ENCODE measurements around the gene BBC3. TPM values are rescaled to one million over a fixed set of nuclear protein-coding genes. Genes with fewer than 3 reads are reported as not detected.

BBC3 gene
- total and polyA plus RNA-seq, 4 donors, result 4.1 to 22.0 (median 14.8) TPM

DNA sequence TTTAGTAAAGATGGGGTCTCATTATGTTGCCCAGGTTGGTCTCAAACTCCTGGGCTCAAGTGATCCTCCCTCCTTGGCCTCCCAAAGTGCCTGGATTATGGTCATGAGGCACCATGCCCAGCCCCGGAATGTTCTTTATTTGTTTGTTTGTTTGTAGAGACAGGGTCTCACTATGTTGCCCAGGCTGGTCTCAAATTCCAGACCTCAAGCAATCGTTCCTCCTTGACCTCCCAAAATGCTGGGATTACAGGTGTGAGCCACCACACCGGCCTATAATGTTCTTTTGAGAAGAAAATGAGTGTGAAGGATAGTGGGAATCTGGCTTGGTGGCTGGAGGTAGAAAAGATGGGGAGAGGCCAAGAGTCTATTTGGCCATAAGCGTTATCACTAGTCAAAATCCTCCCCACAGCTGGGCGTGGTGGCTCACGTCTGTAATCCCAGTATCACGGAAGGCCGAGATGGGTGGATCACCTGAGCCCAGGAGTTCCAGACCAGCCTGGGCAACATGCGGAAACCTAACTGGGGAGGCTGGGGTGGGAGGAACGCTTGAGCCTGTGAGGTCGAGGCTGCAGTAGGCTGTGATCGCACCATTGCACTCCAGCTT, 5.2 kb upstream of the BBC3 start:
- Histone ChIP-seq H3K9ac (ENCODE audit: insufficient read depth in 1 of 2, low read length in 2 of 2) (no peak overlapping the region), H3K27ac (ENCODE audit: low read depth in 1 of 2, low read length in 1 of 2) (no peak overlapping the region), H3K4me3 (no peak overlapping the region), H3K4me1 (ENCODE audit: control insufficient read depth in 5 of 5, insufficient read depth in 5 of 5, low read length in 5 of 5) (peaks cover 0 to 9% (median 3%) of the 10 kb centered on the region in 5 donors), H3K9me3 (ENCODE audit: control insufficient read depth in 4 of 4, insufficient read depth in 3 of 4, low read length in 3 of 4) (no peaks in the 10 kb centered on the region), H3K27me3 (ENCODE audit: control insufficient read depth in 3 of 3, insufficient read depth in 3 of 3, low read length in 2 of 3) (peaks cover 0 to 22% (median 14%) of the 10 kb centered on the region in 3 donors), H3K36me3 (ENCODE audit: control insufficient read depth in 4 of 4, insufficient read depth in 4 of 4, low read length in 4 of 4) (no peaks in the 10 kb centered on the region)
- TF ChIP-seq, protein P1, sequence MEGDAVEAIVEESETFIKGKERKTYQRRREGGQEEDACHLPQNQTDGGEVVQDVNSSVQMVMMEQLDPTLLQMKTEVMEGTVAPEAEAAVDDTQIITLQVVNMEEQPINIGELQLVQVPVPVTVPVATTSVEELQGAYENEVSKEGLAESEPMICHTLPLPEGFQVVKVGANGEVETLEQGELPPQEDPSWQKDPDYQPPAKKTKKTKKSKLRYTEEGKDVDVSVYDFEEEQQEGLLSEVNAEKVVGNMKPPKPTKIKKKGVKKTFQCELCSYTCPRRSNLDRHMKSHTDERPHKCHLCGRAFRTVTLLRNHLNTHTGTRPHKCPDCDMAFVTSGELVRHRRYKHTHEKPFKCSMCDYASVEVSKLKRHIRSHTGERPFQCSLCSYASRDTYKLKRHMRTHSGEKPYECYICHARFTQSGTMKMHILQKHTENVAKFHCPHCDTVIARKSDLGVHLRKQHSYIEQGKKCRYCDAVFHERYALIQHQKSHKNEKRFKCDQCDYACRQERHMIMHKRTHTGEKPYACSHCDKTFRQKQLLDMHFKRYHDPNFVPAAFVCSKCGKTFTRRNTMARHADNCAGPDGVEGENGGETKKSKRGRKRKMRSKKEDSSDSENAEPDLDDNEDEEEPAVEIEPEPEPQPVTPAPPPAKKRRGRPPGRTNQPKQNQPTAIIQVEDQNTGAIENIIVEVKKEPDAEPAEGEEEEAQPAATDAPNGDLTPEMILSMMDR (IDR thresholded peaks at IDR 0.05; ENCODE audit: control extremely low read depth, extremely low read depth), result no peak
- ATAC-seq (ENCODE audit: insufficient read depth, low FRiP score), result no peak
- WGBS, 2 donors, result 92 to 94% methylated on average over 12 of the region's 12 CpGs
- no peak for DNase-seq

DNA sequence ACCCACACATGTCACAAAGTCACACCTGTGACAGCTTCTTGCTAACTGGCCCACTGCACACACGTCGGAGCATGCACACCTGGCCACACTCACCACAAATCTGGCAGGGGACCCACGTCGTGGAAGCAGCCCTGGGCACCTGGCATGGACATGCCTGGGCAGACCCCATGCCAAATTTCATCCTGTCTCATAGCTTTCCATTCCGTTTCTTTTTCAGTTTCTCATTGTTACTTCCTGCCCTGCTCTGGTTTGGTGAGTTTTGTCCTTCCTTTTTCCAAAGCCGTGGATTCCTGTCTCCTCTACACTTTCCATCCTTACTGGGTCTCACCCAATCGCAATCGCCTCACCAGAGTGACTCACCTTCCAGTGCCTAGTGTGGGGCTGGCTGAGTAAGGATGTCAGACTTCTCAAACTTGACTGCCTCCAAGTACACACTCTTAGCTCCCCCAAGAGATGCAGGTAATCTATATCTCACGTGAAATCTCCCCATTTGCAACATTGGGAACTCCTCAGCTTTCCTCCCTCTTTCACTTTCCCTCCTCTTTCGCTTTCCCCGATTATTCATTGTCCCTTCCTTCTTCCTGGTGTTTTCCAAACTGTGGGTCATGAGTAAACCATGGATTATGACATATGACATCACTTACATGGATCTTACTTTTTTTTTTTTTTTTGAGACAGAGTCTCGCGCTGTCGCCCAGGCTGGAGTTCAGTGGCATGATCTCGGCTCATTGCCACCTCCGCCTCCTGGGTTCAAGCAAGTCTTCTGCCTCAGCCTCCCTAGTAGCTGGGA, 1.6 kb upstream of the BBC3 start:
- H3K9ac ChIP-seq (ENCODE audit: insufficient read depth in 1 of 2, low read length in 2 of 2), result no peak overlapping the region
- peaks cover 0 to 19% (median 13%) of the 10 kb centered on the region in 3 donors for H3K27me3 ChIP-seq (ENCODE audit: control insufficient read depth in 3 of 3, insufficient read depth in 3 of 3, low read length in 2 of 3)
- H3K4me1 ChIP-seq (ENCODE audit: control insufficient read depth in 5 of 5, insufficient read depth in 5 of 5, low read length in 5 of 5), result peaks cover 0 to 15% (median 8%) of the 10 kb centered on the region in 5 donors
- H3K27ac ChIP-seq (ENCODE audit: low read depth in 1 of 2, low read length in 1 of 2), result peak overlapping the region in 1 of 2 donors; percentile 43
- 47 to 54% methylated on average over 16 of the region's 16 CpGs for WGBS, 2 donors
- H3K9me3 ChIP-seq (ENCODE audit: control insufficient read depth in 4 of 4, insufficient read depth in 3 of 4, low read length in 3 of 4), result no peaks in the 10 kb centered on the region
- no peak for DNase-seq
- no peak overlapping the region for H3K4me3 ChIP-seq
- TF ChIP-seq, protein P1 (IDR thresholded peaks at IDR 0.05; ENCODE audit: control extremely low read depth, extremely low read depth), result no peak
- no peak for ATAC-seq (ENCODE audit: insufficient read depth, low FRiP score)
- H3K36me3 ChIP-seq (ENCODE audit: control insufficient read depth in 4 of 4, insufficient read depth in 4 of 4, low read length in 4 of 4), result no peaks in the 10 kb centered on the region

DNA sequence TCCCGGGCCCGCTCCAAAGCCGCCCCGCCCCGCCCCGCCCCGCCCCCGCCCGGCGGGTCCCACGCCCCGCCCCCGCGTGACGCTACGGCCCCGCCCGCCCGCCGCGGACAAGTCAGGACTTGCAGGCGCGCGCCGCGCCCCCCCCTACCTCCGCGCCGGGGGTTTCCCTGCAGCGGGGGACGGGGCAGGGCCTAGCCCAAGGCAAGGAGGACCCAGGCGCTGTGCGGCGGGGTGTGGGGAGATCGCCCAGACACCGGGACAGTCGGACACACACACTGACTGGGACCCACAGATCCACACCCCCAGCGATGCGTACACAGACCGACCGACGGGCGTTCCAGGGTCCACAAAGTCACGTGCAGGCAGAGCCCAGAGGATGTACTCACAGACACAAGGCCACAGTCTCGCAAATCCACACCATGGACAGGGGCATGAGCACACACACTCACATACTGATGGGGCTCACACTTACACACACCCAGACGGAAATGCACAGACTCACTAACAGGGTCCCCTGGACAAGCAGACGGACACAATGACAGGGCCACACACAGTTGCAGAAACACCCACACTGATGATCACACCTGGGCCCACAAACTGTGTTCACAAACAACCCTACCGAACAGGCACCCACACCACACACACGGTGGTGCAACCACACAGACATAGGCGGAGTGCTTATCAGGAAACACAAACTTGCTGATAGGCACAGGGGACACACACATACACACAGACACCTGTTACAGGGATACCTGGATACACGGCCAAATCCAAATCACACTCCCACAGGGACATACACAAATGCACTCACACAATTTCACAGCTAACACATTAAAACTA, 436 bp upstream of the BBC3 start:
- Histone ChIP-seq H3K27ac (ENCODE audit: low read depth in 1 of 2, low read length in 1 of 2) (peak overlapping the region in 1 of 2 donors; percentile 76), H3K27me3 (ENCODE audit: control insufficient read depth in 3 of 3, insufficient read depth in 3 of 3, low read length in 2 of 3) (peaks cover 0 to 22% (median 13%) of the 10 kb centered on the region in 3 donors), H3K9ac (ENCODE audit: insufficient read depth in 1 of 2, low read length in 2 of 2) (peak overlapping the region in 1 of 2 donors; percentile 83), H3K4me3 (peak overlapping the region; percentile 81), H3K4me1 (ENCODE audit: control insufficient read depth in 5 of 5, insufficient read depth in 5 of 5, low read length in 5 of 5) (peaks cover 0 to 25% (median 11%) of the 10 kb centered on the region in 5 donors), H3K36me3 (ENCODE audit: control insufficient read depth in 4 of 4, insufficient read depth in 4 of 4, low read length in 4 of 4) (no peaks in the 10 kb centered on the region), H3K9me3 (ENCODE audit: control insufficient read depth in 4 of 4, insufficient read depth in 3 of 4, low read length in 3 of 4) (no peaks in the 10 kb centered on the region)
- peak; percentile 71 to 89 (median 85) for DNase-seq
- WGBS, 2 donors, result 6 to 12% methylated on average over 25 to 51 of the region's 51 CpGs
- TF ChIP-seq, protein P1 (IDR thresholded peaks at IDR 0.05; ENCODE audit: control extremely low read depth, extremely low read depth), result no peak
- peak; percentile 32 for ATAC-seq (ENCODE audit: insufficient read depth, low FRiP score)

Data from lung (tissue), 12 donors.